Measurements from ENCODE around the gene SLC24A3.

The SLC24A3 gene

DNA sequence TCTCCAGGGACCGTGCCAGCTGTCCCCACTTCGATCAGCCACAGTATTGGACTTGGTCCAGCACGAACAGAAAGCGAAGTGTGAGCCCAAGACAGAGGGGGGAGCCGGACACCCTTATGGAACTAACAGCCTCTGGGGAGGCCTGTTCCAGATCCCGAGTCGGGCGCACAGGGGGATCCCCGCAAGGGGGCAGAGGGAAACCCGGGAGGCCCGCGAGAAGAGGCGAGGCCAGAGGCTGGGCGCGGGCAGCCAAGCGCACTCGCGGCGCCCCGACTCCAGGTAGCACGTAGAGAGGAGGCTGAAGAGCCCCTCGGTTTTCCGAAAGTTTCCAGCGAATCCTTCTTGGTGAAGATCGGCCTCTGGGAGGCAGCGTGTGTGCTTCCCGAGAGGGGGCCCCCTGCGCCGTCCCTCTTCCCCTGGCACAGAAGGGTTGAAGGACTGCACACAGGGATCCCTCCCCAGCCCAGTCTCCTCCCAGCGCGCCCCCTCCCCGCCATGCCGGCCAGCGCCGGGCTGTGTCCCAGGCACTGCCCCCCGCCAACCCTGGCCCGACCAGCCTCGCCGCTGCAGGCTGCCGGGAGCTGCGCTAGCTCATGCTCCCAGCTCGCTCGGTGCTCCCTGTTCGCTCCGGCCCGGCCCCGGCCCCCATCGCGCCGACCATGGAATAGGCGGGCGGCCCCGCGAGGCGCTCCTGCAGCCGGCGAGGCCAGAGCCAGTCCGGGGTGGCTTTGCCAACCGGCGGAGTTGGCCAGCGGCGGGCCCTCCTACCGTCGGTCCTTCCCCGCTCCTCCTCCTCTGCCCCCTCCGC lies 577 bp upstream of the SLC24A3 start:
- H3K27me3 ChIP-seq (replicated peaks; ENCODE audit: control insufficient read depth, insufficient read depth, low read length), result peaks cover 6% of the 10 kb centered on the region
- DNase-seq (ENCODE audit: extremely low read depth, insufficient read length), result peak; percentile 8
- H3K36me3 ChIP-seq (ENCODE audit: control insufficient read depth, insufficient read depth, low read length), result no peaks in the 10 kb centered on the region
- H3K4me3 ChIP-seq (replicated peaks; ENCODE audit: low read depth, low read length), result peak overlapping the region; percentile 8; the same call in 1 of the 2 replicates
- TF ChIP-seq, protein P1, sequence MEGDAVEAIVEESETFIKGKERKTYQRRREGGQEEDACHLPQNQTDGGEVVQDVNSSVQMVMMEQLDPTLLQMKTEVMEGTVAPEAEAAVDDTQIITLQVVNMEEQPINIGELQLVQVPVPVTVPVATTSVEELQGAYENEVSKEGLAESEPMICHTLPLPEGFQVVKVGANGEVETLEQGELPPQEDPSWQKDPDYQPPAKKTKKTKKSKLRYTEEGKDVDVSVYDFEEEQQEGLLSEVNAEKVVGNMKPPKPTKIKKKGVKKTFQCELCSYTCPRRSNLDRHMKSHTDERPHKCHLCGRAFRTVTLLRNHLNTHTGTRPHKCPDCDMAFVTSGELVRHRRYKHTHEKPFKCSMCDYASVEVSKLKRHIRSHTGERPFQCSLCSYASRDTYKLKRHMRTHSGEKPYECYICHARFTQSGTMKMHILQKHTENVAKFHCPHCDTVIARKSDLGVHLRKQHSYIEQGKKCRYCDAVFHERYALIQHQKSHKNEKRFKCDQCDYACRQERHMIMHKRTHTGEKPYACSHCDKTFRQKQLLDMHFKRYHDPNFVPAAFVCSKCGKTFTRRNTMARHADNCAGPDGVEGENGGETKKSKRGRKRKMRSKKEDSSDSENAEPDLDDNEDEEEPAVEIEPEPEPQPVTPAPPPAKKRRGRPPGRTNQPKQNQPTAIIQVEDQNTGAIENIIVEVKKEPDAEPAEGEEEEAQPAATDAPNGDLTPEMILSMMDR (IDR thresholded peaks at IDR 0.05; ENCODE audit: insufficient read depth, low read length, poor library complexity, severe bottlenecking), result peak; percentile 8

DNA sequence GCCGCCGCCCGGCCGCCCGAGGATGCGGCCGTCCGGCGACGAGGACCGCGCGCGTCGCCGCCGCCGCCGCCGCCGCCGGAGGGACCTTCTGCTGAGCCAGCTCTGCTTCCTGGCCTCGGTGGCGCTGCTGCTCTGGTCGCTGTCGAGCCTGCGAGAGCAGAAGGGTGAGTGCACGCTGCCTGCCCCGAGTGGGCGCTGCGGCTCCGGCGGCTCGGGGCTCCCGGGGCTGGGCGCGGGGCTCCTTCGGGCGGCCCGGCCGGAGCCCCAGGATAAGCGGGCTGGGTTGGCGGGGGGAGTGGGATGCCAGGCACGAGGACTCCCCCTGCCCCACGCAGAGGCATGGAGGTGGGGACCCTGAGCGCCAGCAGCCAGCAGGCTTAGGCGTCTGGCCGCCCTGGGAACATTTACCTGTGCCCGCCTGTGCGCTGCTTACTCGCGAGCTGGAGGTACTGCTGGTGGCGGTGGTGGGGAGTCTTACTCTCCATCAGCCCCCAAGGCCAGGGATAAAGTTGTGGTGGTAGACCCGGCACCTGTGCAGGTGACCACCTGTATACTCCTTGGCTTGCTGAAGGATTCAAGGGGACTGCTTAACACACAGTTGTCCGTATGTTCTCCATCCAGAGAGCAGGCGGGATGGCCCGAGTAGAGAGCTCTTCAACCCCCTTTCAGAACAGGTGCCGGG lies 520 bp downstream of the SLC24A3 start:
- peaks cover 6% of the 10 kb centered on the region for H3K27me3 ChIP-seq (replicated peaks; ENCODE audit: control insufficient read depth, insufficient read depth, low read length)
- TF ChIP-seq, protein P1 (IDR thresholded peaks at IDR 0.05; ENCODE audit: insufficient read depth, low read length, poor library complexity, severe bottlenecking), result peak; percentile 46
- H3K4me3 ChIP-seq (replicated peaks; ENCODE audit: low read depth, low read length), result no peak overlapping the region; the same call in 1 of the 2 replicates
- H3K36me3 ChIP-seq (ENCODE audit: control insufficient read depth, insufficient read depth, low read length), result no peaks in the 10 kb centered on the region
- peak; percentile 34 for DNase-seq (ENCODE audit: extremely low read depth, insufficient read length)

DNA sequence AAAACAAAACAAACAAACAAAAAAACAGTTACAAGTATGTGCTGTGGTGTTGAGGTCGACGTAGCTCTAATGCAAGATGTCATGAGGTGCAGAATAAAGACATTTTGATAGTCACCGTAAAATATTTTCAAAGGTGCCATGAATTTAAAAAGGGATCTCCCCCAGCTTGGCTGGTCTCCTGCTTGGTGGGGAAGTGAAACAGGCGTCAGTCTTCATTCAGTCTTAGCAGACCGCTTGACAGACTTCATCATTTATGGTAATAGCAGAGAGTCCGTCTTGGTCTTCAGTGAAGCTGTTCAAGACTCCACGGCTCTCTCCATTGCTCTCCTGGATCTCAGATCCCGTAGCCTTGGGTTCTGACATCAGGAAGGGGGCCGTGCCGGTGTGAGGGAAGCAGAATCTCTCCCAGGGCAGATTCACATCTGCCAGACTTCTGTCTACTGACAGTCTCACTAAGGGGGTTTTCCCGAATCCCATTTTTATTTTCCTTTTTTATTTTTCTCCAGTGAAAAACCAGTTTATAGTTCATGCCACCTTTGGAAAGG lies 1.6 kb downstream of the SLC24A3 start:
- peaks cover 6% of the 10 kb centered on the region for H3K27me3 ChIP-seq (replicated peaks; ENCODE audit: control insufficient read depth, insufficient read depth, low read length)
- H3K36me3 ChIP-seq (ENCODE audit: control insufficient read depth, insufficient read depth, low read length), result no peaks in the 10 kb centered on the region
- H3K4me3 ChIP-seq (replicated peaks; ENCODE audit: low read depth, low read length), result no peak overlapping the region
- TF ChIP-seq, protein P1 (IDR thresholded peaks at IDR 0.05; ENCODE audit: insufficient read depth, low read length, poor library complexity, severe bottlenecking), result no peak
- no peak for DNase-seq (ENCODE audit: extremely low read depth, insufficient read length)

DNA sequence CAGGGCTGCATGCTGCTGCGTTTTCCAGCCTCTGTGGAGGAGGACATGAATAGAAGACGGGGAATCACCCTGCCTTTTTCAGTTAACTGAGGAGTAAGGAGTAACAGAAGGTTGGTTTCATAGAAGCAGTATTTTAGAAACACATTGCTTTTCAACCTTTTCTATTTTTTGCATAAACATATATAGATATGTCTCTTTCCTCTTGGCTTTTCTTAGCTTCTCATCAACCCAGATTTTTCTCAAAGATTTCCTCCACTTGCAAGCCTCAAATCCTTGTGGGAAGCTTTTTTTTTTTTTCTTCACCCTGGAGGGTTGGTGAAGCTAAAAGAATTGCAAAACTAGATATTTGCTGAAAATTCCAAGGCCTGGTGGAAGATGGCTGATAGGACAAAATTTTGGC lies 6.0 kb downstream of the SLC24A3 start:
- DNase-seq (ENCODE audit: extremely low read depth, insufficient read length), result no peak
- TF ChIP-seq, protein P1 (IDR thresholded peaks at IDR 0.05; ENCODE audit: insufficient read depth, low read length, poor library complexity, severe bottlenecking), result no peak
- Histone ChIP-seq H3K36me3 (ENCODE audit: control insufficient read depth, insufficient read depth, low read length) (no peaks in the 10 kb centered on the region), H3K4me3 (replicated peaks; ENCODE audit: low read depth, low read length) (no peak overlapping the region), H3K27me3 (replicated peaks; ENCODE audit: control insufficient read depth, insufficient read depth, low read length) (peaks cover 2% of the 10 kb centered on the region; the same call in 1 of the 2 replicates)

DNA sequence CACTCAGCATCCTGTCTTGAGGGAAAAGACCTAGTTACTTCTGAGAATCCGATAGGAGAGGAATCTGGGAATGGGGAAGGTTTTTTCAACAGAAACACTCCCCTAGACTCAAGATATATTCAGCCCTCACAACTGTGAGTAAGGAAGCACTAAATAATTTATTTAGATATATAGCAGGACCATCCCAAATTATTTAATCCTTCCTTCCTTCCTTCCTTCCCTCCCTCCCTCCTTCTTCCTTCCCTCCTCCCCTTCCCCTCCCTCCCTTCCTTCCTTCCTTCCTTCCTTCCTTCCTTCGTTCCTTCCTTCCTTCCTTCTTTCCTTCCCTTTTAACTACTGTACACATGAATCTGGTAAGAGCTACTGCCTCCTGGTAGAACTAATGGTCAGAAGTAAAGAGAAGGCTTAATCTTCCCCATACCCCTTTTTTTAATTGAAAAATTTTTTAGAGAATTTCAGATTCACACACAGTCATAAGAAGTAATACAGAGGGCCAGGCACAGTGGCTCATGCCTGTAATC lies 10.1 kb downstream of the SLC24A3 start:
- no peak overlapping the region for H3K4me3 ChIP-seq (replicated peaks; ENCODE audit: low read depth, low read length)
- H3K36me3 ChIP-seq (ENCODE audit: control insufficient read depth, insufficient read depth, low read length), result no peaks in the 10 kb centered on the region
- TF ChIP-seq, protein P1 (IDR thresholded peaks at IDR 0.05; ENCODE audit: insufficient read depth, low read length, poor library complexity, severe bottlenecking), result no peak
- no peaks in the 10 kb centered on the region for H3K27me3 ChIP-seq (replicated peaks; ENCODE audit: control insufficient read depth, insufficient read depth, low read length)
- DNase-seq (ENCODE audit: extremely low read depth, insufficient read length), result no peak
